NCI-H2029 treated with DMSO at 0.1 percent for 48 hours (cell line): ENCODE data around the gene TNFRSF19.
"Not testable (repeated sequence)": the region's sequence is repeated elsewhere in the genome, so short reads cannot be mapped to it uniquely, and the experiment has no call there.

Experiments
- DNase-seq: peaks from one replicate; lab custom pipeline; 2025; lab: John Stamatoyannopoulos, UW

Gene TNFRSF19

GRCh38 chr13:23655321-23655720, 85.1 kb downstream of the TNFRSF19 start:
- DNase-seq = no peak

GRCh38 chr13:23656637-23657371, 86.6 kb downstream of the TNFRSF19 start:
- DNase-seq = no peak

- DNase-seq = no peak
These were observed 88.8 kb downstream of the TNFRSF19 start for GRCh38 chr13:23658929-23659541.

GRCh38 chr13:23660249-23660648, 90.0 kb downstream of the TNFRSF19 start:
- DNase-seq = no peak

GRCh38 chr13:23666582-23666981, 96.4 kb downstream of the TNFRSF19 start:
- no peak for DNase-seq

GRCh38 chr13:23667750-23668149, 97.5 kb downstream of the TNFRSF19 start:
- no peak for DNase-seq

- DNase-seq = no peak
These were observed 98.3 kb downstream of the TNFRSF19 start for GRCh38 chr13:23668562-23668961.

GRCh38 chr13:23670793-23671192, 100.6 kb downstream of the TNFRSF19 start:
- no peak for DNase-seq

GRCh38 chr13:23671377-23671776, 101.2 kb downstream of the TNFRSF19 start:
- no peak for DNase-seq

- no peak for DNase-seq
These were observed 101.7 kb downstream of the TNFRSF19 start for GRCh38 chr13:23671897-23672296.

- DNase-seq = no peak
These were observed 102.4 kb downstream of the TNFRSF19 start for GRCh38 chr13:23672616-23673015.

- DNase-seq = no peak
These were observed 103.1 kb downstream of the TNFRSF19 start for GRCh38 chr13:23673354-23673753.

GRCh38 chr13:23673867-23674605, 103.8 kb downstream of the TNFRSF19 start:
- DNase-seq = no peak

- no peak for DNase-seq
These were observed 104.8 kb downstream of the TNFRSF19 start for GRCh38 chr13:23674795-23675640.

- DNase-seq = not testable (repeated sequence)
These were observed 107.6 kb downstream of the TNFRSF19 start for GRCh38 chr13:23677679-23678288.

GRCh38 chr13:23678795-23679194, 108.6 kb downstream of the TNFRSF19 start:
- DNase-seq = no peak

- DNase-seq = no peak
These were observed 109.0 kb downstream of the TNFRSF19 start for GRCh38 chr13:23679220-23679619.

- no peak for DNase-seq
These were observed 110.8 kb downstream of the TNFRSF19 start for GRCh38 chr13:23680845-23681669.

- no peak for DNase-seq
These were observed 112.9 kb downstream of the TNFRSF19 start for GRCh38 chr13:23683084-23683483.

- no peak for DNase-seq
These were observed 114.4 kb downstream of the TNFRSF19 start for GRCh38 chr13:23684647-23685046.

- no peak for DNase-seq
These were observed 115.2 kb downstream of the TNFRSF19 start for GRCh38 chr13:23685416-23685815.
